IMR-90 (cell line): Measurements from ENCODE around the gene KCNQ1. TPM values are rescaled to one million over a fixed set of nuclear protein-coding genes. Genes with fewer than 3 reads are reported as not detected.

Experiments used
- ATAC-seq: fragments of 200-7000 bp; cut with Tn5 transposase; 2 replicates; pipeline ENCODE4 v1.9.1; 2020; ENCODE audit warnings: low read depth, mild to moderate bottlenecking, moderate library complexity
- BruUV-seq: library from RNA; stranded (reverse); fragments of 400-500 nt; replicated peaks from 2 replicates; lab custom pipeline; 2021; lab: Mats Ljungman, UMichigan
- CTCF ChIA-PET: fragments of 300-600 bp; formaldehyde crosslinking; extraction: SDS; loops from one replicate; lab custom pipeline; 2021; ENCODE audit warnings: antibody characterized with exemption; lab: Yijun Ruan, JAX
- POLR2A ChIA-PET: fragments of 300-600 bp; sonication (Branson Sonifier 250); formaldehyde crosslinking; loops from one replicate; lab custom pipeline; 2022; ENCODE audit warnings: antibody characterized with exemption; ENCODE audit not compliant: unreplicated experiment; lab: Charles Lee
- DNase-seq: peaks from one replicate; pipeline ENCODE4 v3.0.0; 2013
- H2AFZ ChIP-seq: replicated peaks from 2 replicates; pipeline ENCODE3; 2013; ENCODE audit warnings: low read length, mild to moderate bottlenecking; ENCODE audit not compliant: poor library complexity
- H2AK5ac ChIP-seq: 2 replicates; pipeline ENCODE4 v1.6.1; 2013; ENCODE audit warnings: low read depth, low read length, inconsistent platforms
- H2AK9ac ChIP-seq: replicated peaks from 2 replicates; pipeline ENCODE3; 2013; ENCODE audit warnings: mild to moderate bottlenecking, low read depth, low read length, moderate library complexity; ENCODE audit not compliant: poor library complexity
- H2BK120ac ChIP-seq: 2 replicates; pipeline ENCODE4 v1.6.1; 2013; ENCODE audit warnings: low read depth, low read length, inconsistent platforms
- H2BK15ac ChIP-seq: 3 replicates; pipeline ENCODE4 v1.6.1; 2013; ENCODE audit warnings: low read depth, low read length, inconsistent platforms
- H2BK20ac ChIP-seq: 2 replicates; pipeline ENCODE4 v1.6.1; 2013; ENCODE audit warnings: low read depth, mild to moderate bottlenecking, inconsistent platforms, low read length, moderate library complexity
- H2BK5ac ChIP-seq: 2 replicates; pipeline ENCODE4 v1.6.1; 2013; ENCODE audit warnings: mild to moderate bottlenecking, low read depth, low read length, inconsistent platforms; ENCODE audit not compliant: poor library complexity, severe bottlenecking
- H3K14ac ChIP-seq: replicated peaks from 2 replicates; pipeline ENCODE4 v1.6.1; 2013; ENCODE audit warnings: low read depth, low read length, inconsistent platforms
- H3K18ac ChIP-seq: 2 replicates; pipeline ENCODE4 v1.6.1; 2013; ENCODE audit warnings: low read depth, low read length, control low read depth
- H3K23ac ChIP-seq: 2 replicates; pipeline ENCODE4 v1.6.1; 2013; ENCODE audit warnings: low read depth, low read length, inconsistent platforms
- H3K27ac ChIP-seq: 2 replicates; pipeline ENCODE4 v1.5.1; 2013; ENCODE audit warnings: mild to moderate bottlenecking, control low read depth, low read length; ENCODE audit not compliant: insufficient read depth
- H3K27me3 ChIP-seq: 2 replicates; pipeline ENCODE4 v1.6.1; 2013; ENCODE audit warnings: low read length; ENCODE audit not compliant: control insufficient read depth, insufficient read depth
- H3K36me3 ChIP-seq: 2 replicates; pipeline ENCODE4 v1.6.1; 2013; ENCODE audit warnings: low read length, mixed read lengths; ENCODE audit not compliant: control insufficient read depth, insufficient read depth
- H3K4ac ChIP-seq: 2 replicates; pipeline ENCODE4 v1.6.1; 2013; ENCODE audit warnings: low read depth, low read length, inconsistent platforms
- H3K4me1 ChIP-seq: 2 replicates; pipeline ENCODE4 v1.6.1; 2013; ENCODE audit warnings: low read length, mixed read lengths; ENCODE audit not compliant: control insufficient read depth, insufficient read depth
- H3K4me2 ChIP-seq: 2 replicates; pipeline ENCODE4 v1.6.1; 2013; ENCODE audit warnings: low read depth, mild to moderate bottlenecking, control low read depth, low read length, moderate library complexity
- H3K4me3 ChIP-seq: 2 replicates; pipeline ENCODE4 v1.5.1; 2013; ENCODE audit warnings: low read depth, mild to moderate bottlenecking, control low read depth, low read length, moderate library complexity; ENCODE audit not compliant: insufficient read depth
- H3K56ac ChIP-seq: 2 replicates; pipeline ENCODE4 v1.6.1; 2013; ENCODE audit warnings: low read length, inconsistent platforms; ENCODE audit not compliant: insufficient read depth; ENCODE audit errors: extremely low read depth
- H3K79me1 ChIP-seq, 2 experiments: 2 replicates each; pipeline ENCODE4 v1.6.1; 2013; ENCODE audit warnings: low read length in 2 of 2, inconsistent platforms in 1 of 2, low read depth in 1 of 2
- H3K9ac ChIP-seq: 2 replicates; pipeline ENCODE4 v1.6.1; 2013; ENCODE audit warnings: low read depth, low read length, control low read depth
- H3K9me1 ChIP-seq: 2 replicates; pipeline ENCODE4 v1.6.1; 2013; ENCODE audit warnings: low read length, inconsistent platforms; ENCODE audit not compliant: insufficient read depth
- H3K9me3 ChIP-seq: 2 replicates; pipeline ENCODE4 v1.6.1; 2013; ENCODE audit warnings: low read length; ENCODE audit not compliant: control insufficient read depth, insufficient read depth
- H4K20me1 ChIP-seq: 2 replicates; pipeline ENCODE4 v1.6.1; 2013; ENCODE audit warnings: low read length, inconsistent platforms; ENCODE audit not compliant: insufficient read depth
- H4K5ac ChIP-seq: 2 replicates; pipeline ENCODE4 v1.6.1; 2013; ENCODE audit warnings: mild to moderate bottlenecking, low read depth, low read length, control low read depth
- H4K8ac ChIP-seq, 2 experiments: 2 replicates each; pipeline ENCODE4 v1.6.1; 2013; ENCODE audit warnings: low read depth in 2 of 2, low read length in 2 of 2, control low read depth in 1 of 2, inconsistent platforms in 1 of 2
- H4K91ac ChIP-seq: 2 replicates; pipeline ENCODE4 v1.6.1; 2013; ENCODE audit warnings: low read depth, low read length, inconsistent platforms; ENCODE audit not compliant: insufficient read depth
- BHLHE40 ChIP-seq: fragments of 150-350 bp; IDR thresholded peaks from 2 replicates; pipeline ENCODE4 v1.6.1; 2016; ENCODE audit warnings: mild to moderate bottlenecking, low read depth, low read length
- CEBPB ChIP-seq: IDR thresholded peaks from 2 replicates; pipeline ENCODE4 v1.6.1; 2012; ENCODE audit warnings: low read depth, low read length, improper control_type of control experiment
- CHD1 ChIP-seq: IDR thresholded peaks from 2 replicates; pipeline ENCODE4 v1.6.1; 2012; ENCODE audit warnings: low read depth, low read length, improper control_type of control experiment
- CTCF ChIP-seq: conservative IDR thresholded peaks from 2 replicates; pipeline ENCODE4 v1.5.1; 2012; ENCODE audit warnings: mild to moderate bottlenecking, low read depth, low read length, improper control_type of control experiment
- FOS ChIP-seq: fragments of 150-350 bp; IDR thresholded peaks from 2 replicates; pipeline ENCODE4 v1.6.1; 2016; ENCODE audit warnings: low read depth, low read length
- MAFK ChIP-seq: IDR thresholded peaks from 2 replicates; pipeline ENCODE4 v1.6.1; 2012; ENCODE audit warnings: low read depth, low read length, improper control_type of control experiment
- MAZ ChIP-seq: IDR thresholded peaks from 2 replicates; pipeline ENCODE4 v1.6.1; 2012; ENCODE audit warnings: low read depth, mild to moderate bottlenecking, low read length, improper control_type of control experiment, moderate library complexity, borderline replicate concordance
- MXI1 ChIP-seq: IDR thresholded peaks from 2 replicates; pipeline ENCODE4 v1.6.1; 2012; ENCODE audit warnings: low read depth, mild to moderate bottlenecking, low read length, moderate library complexity, borderline replicate concordance
- RAD21 ChIP-seq: IDR thresholded peaks from 2 replicates; pipeline ENCODE4 v1.6.1; 2012; ENCODE audit warnings: low read length, improper control_type of control experiment
- RFX5 ChIP-seq: IDR thresholded peaks from 2 replicates; pipeline ENCODE4 v1.8.0; 2012; ENCODE audit warnings: low read depth, mild to moderate bottlenecking, low read length, moderate library complexity
- SMC3 ChIP-seq: fragments of 150-350 bp; IDR thresholded peaks from 2 replicates; pipeline ENCODE4 v1.6.1; 2016; ENCODE audit warnings: low read depth, mild to moderate bottlenecking, antibody characterized with exemption, low read length, moderate library complexity
- USF2 ChIP-seq: fragments of 150-350 bp; IDR thresholded peaks from 2 replicates; pipeline ENCODE4 v1.6.1; 2017; ENCODE audit warnings: mild to moderate bottlenecking, antibody characterized with exemption, low read length, low read depth
- WGBS, 2 experiments: methylation state at CpG; one replicate each; pipeline versions ENCODE4 v1.1.5 to v1.1.7; 2013; ENCODE audit warnings: missing lambda C conversion rate in 2 of 2; ENCODE audit not compliant: insufficient read length in 1 of 2; ENCODE audit errors: extremely low coverage in 2 of 2; 5-methylcytosine and 5-hydroxymethylcytosine counted together
- dilution Hi-C: fragments of 300-500 bp; cut with HindIII; formaldehyde crosslinking; loops from one replicate; pipeline ENCODE4 v1.14.3; 2018; ENCODE audit warnings: low sequenced_read_pairs; ENCODE audit not compliant: unreplicated experiment
- in situ Hi-C: fragments of 300-500 bp; cut with MboI; formaldehyde crosslinking; loops from 3 replicates; pipeline ENCODE4 v1.14.3; 2019; ENCODE audit warnings: low sequenced_read_pairs, inconsistent platforms, mixed read lengths
- intact Hi-C: fragments of 100-400 bp; cut with micrococcal nuclease; formaldehyde crosslinking; loops from 2 replicates; pipeline ENCODE4 v1.10.0; 2022
- polyA plus RNA-seq, 3 experiments: library from polyadenylated mRNA; depleted of rRNA; stranded (reverse); fragments of >200 nt; gene quantifications; 2 replicates each; pipeline ENCODE4 v1.2.3, GENCODE V29; 2012; ENCODE audit warnings: low replicate concordance in 1 of 3
- total RNA-seq: library from RNA; depleted of rRNA; stranded (reverse); fragments of >200 nt; gene quantifications from 2 replicates; pipeline ENCODE4 v1.2.3, GENCODE V29; 2012

Gene KCNQ1
- total and polyA plus RNA-seq, 2 of the 4 experiments (the other 2 are of a cell fraction), result 0.07 TPM; not detected in 1

GRCh38 chr11:2652333-2653197, 207.8 kb downstream of the KCNQ1 start:
- Histone ChIP-seq H2AK5ac (no peak overlapping the region), H2BK20ac (no peak overlapping the region), H4K5ac (no peak overlapping the region), H3K4me3 (no peak overlapping the region), H3K27me3 (peaks cover 13% of the 10 kb centered on the region; the same call in 1 of the 2 replicates), H4K8ac (no peak overlapping the region), H3K14ac (no peak overlapping the region), H3K4ac (no peak overlapping the region), H3K18ac (no peak overlapping the region), H3K36me3 (no peaks in the 10 kb centered on the region), H2BK120ac (no peak overlapping the region), H3K9ac (no peak overlapping the region), H2AK9ac (no peak overlapping the region), H4K20me1 (no peaks in the 10 kb centered on the region; the same call in 1 of the 2 replicates), H3K4me2 (no peak overlapping the region), H3K4me1 (no peaks in the 10 kb centered on the region), H4K91ac (no peak overlapping the region), H3K9me1 (no peaks in the 10 kb centered on the region), H3K9me3 (peaks cover 69% of the 10 kb centered on the region), H3K23ac (no peak overlapping the region), H2BK5ac (no peak overlapping the region), H3K27ac (no peak overlapping the region), H2AFZ (no peak overlapping the region), H3K79me1 (peaks cover 0 to 3% of the 10 kb centered on the region in 2 experiments; a peak in 1 of 4 replicates), H3K56ac (no peak overlapping the region), H2BK15ac (no peak overlapping the region)
- ChIA-PET CTCF (no interaction called here), POLR2A (interaction anchor here (1.0 kb wide), 1 partner anchor 231 kb away, joined by 5 read pairs; no protein-coding TSS in a partner anchor)
- in situ Hi-C loops, result no loop called here
- dilution Hi-C loops, result no loop called here
- intact Hi-C loops, result no loop called here
- TF ChIP-seq MAZ, result no peak
- no peak for TF ChIP-seq MAFK
- no peak for TF ChIP-seq RAD21
- TF ChIP-seq FOS, result no peak
- TF ChIP-seq SMC3, result no peak
- no peak for TF ChIP-seq MXI1
- no peak for TF ChIP-seq BHLHE40
- no peak for TF ChIP-seq CEBPB
- no peak for TF ChIP-seq CTCF
- no peak for TF ChIP-seq USF2
- TF ChIP-seq RFX5, result no peak
- no peak for TF ChIP-seq CHD1
- DNase-seq (no peak), ATAC-seq (no peak)
- whole genome bisulfite sequencing, 2 experiments, result no CpG with 5 or more reads among the region's 11 CpGs
- no TSS peak for BruUV-seq
